ENCODE data around the gene COQ10A.

The COQ10A gene

GRCh38 chr12:56242986-56243385 lies 23.8 kb upstream of the COQ10A start:
- Histone ChIP-seq H3K27ac (ENCODE audit: low read length) (no peak overlapping the region), H3K9ac (ENCODE audit: low read length) (no peak overlapping the region), H3K4me2 (ENCODE audit: low read depth, low read length) (no peak overlapping the region), H3K4me1 (ENCODE audit: low read length) (no peaks in the 10 kb centered on the region), H3K36me3 (replicated peaks; ENCODE audit: insufficient read depth, low read length) (no peaks in the 10 kb centered on the region), H3F3A (ENCODE audit: insufficient read depth, low read length) (no peaks in the 10 kb centered on the region), H3K27me3 (replicated peaks; ENCODE audit: insufficient read depth, low read length) (no peaks in the 10 kb centered on the region), H3K79me2 (ENCODE audit: low read length) (no peaks in the 10 kb centered on the region), H3K4me3 (ENCODE audit: low read length) (no peak overlapping the region), H2AFZ (ENCODE audit: low read length) (no peak overlapping the region), H4K20me1 (ENCODE audit: insufficient read depth, low read length) (no peaks in the 10 kb centered on the region), H3K9me2 (replicated peaks; ENCODE audit: insufficient read depth, low read length) (no peaks in the 10 kb centered on the region), H3K9me3 (replicated peaks; ENCODE audit: insufficient read depth, low read length) (no peaks in the 10 kb centered on the region)
- TF ChIP-seq EZH2 (optimal IDR thresholded peaks at IDR 0.05; ENCODE audit: low read depth, low read length) (no peak), EZH2phosphoT487 (IDR thresholded peaks at IDR 0.05; ENCODE audit: low read length) (no peak), CTCF (IDR thresholded peaks at IDR 0.05; ENCODE audit: low read length) (no peak)
- DNase-seq: no peak

GRCh38 chr12:56243731-56244181 lies 23.0 kb upstream of the COQ10A start:
- H3K36me3 ChIP-seq (replicated peaks; ENCODE audit: insufficient read depth, low read length): no peaks in the 10 kb centered on the region
- no peak overlapping the region for H2AFZ ChIP-seq (ENCODE audit: low read length)
- DNase-seq: no peak
- no peak overlapping the region for H3K27ac ChIP-seq (ENCODE audit: low read length)
- TF ChIP-seq CTCF (IDR thresholded peaks at IDR 0.05; ENCODE audit: low read length) (no peak), EZH2phosphoT487 (IDR thresholded peaks at IDR 0.05; ENCODE audit: low read length) (no peak), EZH2 (optimal IDR thresholded peaks at IDR 0.05; ENCODE audit: low read depth, low read length) (no peak)
- H3K79me2 ChIP-seq (ENCODE audit: low read length): no peaks in the 10 kb centered on the region
- H3K4me1 ChIP-seq (ENCODE audit: low read length): no peaks in the 10 kb centered on the region
- H3K9me3 ChIP-seq (replicated peaks; ENCODE audit: insufficient read depth, low read length): no peaks in the 10 kb centered on the region
- no peaks in the 10 kb centered on the region for H3K27me3 ChIP-seq (replicated peaks; ENCODE audit: insufficient read depth, low read length)
- no peaks in the 10 kb centered on the region for H3K9me2 ChIP-seq (replicated peaks; ENCODE audit: insufficient read depth, low read length)
- no peak overlapping the region for H3K9ac ChIP-seq (ENCODE audit: low read length)
- no peak overlapping the region for H3K4me3 ChIP-seq (ENCODE audit: low read length)
- no peaks in the 10 kb centered on the region for H4K20me1 ChIP-seq (ENCODE audit: insufficient read depth, low read length)
- H3F3A ChIP-seq (ENCODE audit: insufficient read depth, low read length): no peaks in the 10 kb centered on the region
- H3K4me2 ChIP-seq (ENCODE audit: low read depth, low read length): no peak overlapping the region

- Histone ChIP-seq H3K4me2 (ENCODE audit: low read depth, low read length) (no peak overlapping the region), H3K9me2 (replicated peaks; ENCODE audit: insufficient read depth, low read length) (no peaks in the 10 kb centered on the region), H3K27me3 (replicated peaks; ENCODE audit: insufficient read depth, low read length) (no peaks in the 10 kb centered on the region), H3K27ac (ENCODE audit: low read length) (no peak overlapping the region), H3K36me3 (replicated peaks; ENCODE audit: insufficient read depth, low read length) (no peaks in the 10 kb centered on the region), H3F3A (ENCODE audit: insufficient read depth, low read length) (no peaks in the 10 kb centered on the region), H4K20me1 (ENCODE audit: insufficient read depth, low read length) (no peaks in the 10 kb centered on the region), H3K4me1 (ENCODE audit: low read length) (no peaks in the 10 kb centered on the region), H2AFZ (ENCODE audit: low read length) (no peak overlapping the region), H3K9me3 (replicated peaks; ENCODE audit: insufficient read depth, low read length) (no peaks in the 10 kb centered on the region), H3K79me2 (ENCODE audit: low read length) (no peaks in the 10 kb centered on the region), H3K9ac (ENCODE audit: low read length) (no peak overlapping the region), H3K4me3 (ENCODE audit: low read length) (no peak overlapping the region)
- DNase-seq: no peak
- TF ChIP-seq EZH2phosphoT487 (IDR thresholded peaks at IDR 0.05; ENCODE audit: low read length) (no peak), EZH2 (optimal IDR thresholded peaks at IDR 0.05; ENCODE audit: low read depth, low read length) (no peak), CTCF (IDR thresholded peaks at IDR 0.05; ENCODE audit: low read length) (no peak)
Observed at GRCh38 chr12:56244494-56244893, 22.2 kb upstream of the COQ10A start.
